T-helper 1 cell treated with Interleukin-12 subunit alpha and Interleukin-12 subunit beta and Interleukin-4 antibody, amounts not matched to agents 30 μg/mL and 1 μg/mL, for 36 hours (primary cell): ENCODE results near the gene CCDC70.
"Not testable (repeated sequence)": the region's sequence is repeated elsewhere in the genome, so short reads cannot be mapped to it uniquely, and the experiment has no call there.

Experiments used
- H3K27ac Mint-ChIP-seq: one replicate; pipeline ENCODE4 v1.8.0; 2021; ENCODE audit warnings: mild to moderate bottlenecking, mixed read lengths
- H3K27me3 Mint-ChIP-seq: one replicate; pipeline ENCODE4 v1.8.0; 2021; ENCODE audit warnings: low read depth, mixed read lengths
- H3K36me3 Mint-ChIP-seq: one replicate; pipeline ENCODE4 v1.8.0; 2021; ENCODE audit warnings: low read depth, mixed read lengths
- H3K4me1 Mint-ChIP-seq: one replicate; pipeline ENCODE4 v1.8.0; 2021; ENCODE audit warnings: low read depth, mixed read lengths
- H3K4me3 Mint-ChIP-seq: one replicate; pipeline ENCODE4 v1.8.0; 2021; ENCODE audit warnings: mild to moderate bottlenecking, moderate library complexity, mixed read lengths
- H3K9me3 Mint-ChIP-seq: one replicate; pipeline ENCODE4 v1.8.0; 2021; ENCODE audit warnings: mixed read lengths

Gene CCDC70

GRCh38 chr13:51823863-51824262, 37.9 kb upstream of the CCDC70 start:
- peaks cover 83% of the 10 kb centered on the region for H3K4me1 Mint-ChIP-seq
- no peaks in the 10 kb centered on the region for H3K9me3 Mint-ChIP-seq
- no peaks in the 10 kb centered on the region for H3K36me3 Mint-ChIP-seq
- H3K27me3 Mint-ChIP-seq: peaks cover 3% of the 10 kb centered on the region
- H3K4me3 Mint-ChIP-seq: peak overlapping the region; percentile 26
- H3K27ac Mint-ChIP-seq: no peak overlapping the region

DNA sequence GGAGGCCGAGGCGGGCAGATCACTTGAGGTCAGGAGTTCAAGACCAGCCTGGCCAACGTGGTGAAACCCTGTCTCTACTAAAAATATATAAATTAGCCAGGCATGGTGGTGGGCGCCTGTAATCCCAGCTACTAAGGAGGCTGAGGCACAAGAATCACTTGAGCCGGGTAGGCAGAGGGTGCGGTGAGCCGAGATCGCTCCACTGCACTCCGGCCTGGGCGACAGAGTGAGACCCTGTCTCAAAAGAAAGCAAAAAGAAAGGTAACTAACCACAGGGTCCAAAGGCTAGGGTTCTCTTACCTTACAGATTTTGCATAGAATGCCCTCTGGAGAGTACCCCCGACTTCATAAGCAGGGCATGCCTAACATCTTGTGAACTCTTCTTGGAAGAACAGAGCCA, 37.1 kb upstream of the CCDC70 start:
- H3K27ac Mint-ChIP-seq: peak overlapping the region; percentile 88
- H3K9me3 Mint-ChIP-seq, H3K27me3 Mint-ChIP-seq, H3K36me3 Mint-ChIP-seq: not testable (repeated sequence)
- peaks cover 74% of the 10 kb centered on the region for H3K4me1 Mint-ChIP-seq
- peak overlapping the region; percentile 63 for H3K4me3 Mint-ChIP-seq

GRCh38 chr13:51825165-51825592, 36.6 kb upstream of the CCDC70 start:
- Mint-ChIP-seq H3K27ac (peak overlapping the region; percentile 88), H3K27me3 (peaks cover 7% of the 10 kb centered on the region), H3K36me3 (no peaks in the 10 kb centered on the region), H3K9me3 (no peaks in the 10 kb centered on the region), H3K4me1 (peaks cover 70% of the 10 kb centered on the region), H3K4me3 (peak overlapping the region; percentile 63)

DNA sequence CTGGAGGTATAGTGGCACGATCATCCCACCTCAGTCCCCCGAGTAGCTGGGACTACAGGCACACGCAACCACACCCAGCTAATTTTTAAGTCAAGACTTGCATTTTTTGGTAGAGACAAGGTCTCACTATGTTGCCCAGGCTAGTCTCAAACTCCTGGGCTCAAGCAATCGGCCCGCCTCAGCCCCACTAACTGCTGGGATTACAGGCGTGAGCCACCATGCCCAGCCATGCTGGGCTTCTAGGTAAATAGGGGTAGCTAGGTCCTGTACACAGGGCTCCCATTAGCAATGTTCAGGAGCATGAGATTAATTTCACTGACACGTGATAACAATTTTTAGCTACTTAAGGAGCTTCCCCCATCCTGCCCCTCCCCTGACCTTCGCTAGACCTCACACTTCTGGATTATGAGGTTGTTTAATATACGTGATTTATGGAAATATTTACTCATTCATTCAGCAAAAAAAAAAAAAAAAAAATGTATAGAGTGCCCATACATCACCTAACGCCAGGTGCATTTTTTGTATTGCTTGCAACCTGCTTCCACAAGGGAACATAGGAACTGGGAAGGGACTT, 36.0 kb upstream of the CCDC70 start:
- H3K4me3 Mint-ChIP-seq: peak overlapping the region; percentile 63
- H3K27me3 Mint-ChIP-seq: peaks cover 8% of the 10 kb centered on the region
- H3K36me3 Mint-ChIP-seq: no peaks in the 10 kb centered on the region
- H3K4me1 Mint-ChIP-seq: peaks cover 64% of the 10 kb centered on the region
- H3K9me3 Mint-ChIP-seq: no peaks in the 10 kb centered on the region
- H3K27ac Mint-ChIP-seq: peak overlapping the region; percentile 88

DNA sequence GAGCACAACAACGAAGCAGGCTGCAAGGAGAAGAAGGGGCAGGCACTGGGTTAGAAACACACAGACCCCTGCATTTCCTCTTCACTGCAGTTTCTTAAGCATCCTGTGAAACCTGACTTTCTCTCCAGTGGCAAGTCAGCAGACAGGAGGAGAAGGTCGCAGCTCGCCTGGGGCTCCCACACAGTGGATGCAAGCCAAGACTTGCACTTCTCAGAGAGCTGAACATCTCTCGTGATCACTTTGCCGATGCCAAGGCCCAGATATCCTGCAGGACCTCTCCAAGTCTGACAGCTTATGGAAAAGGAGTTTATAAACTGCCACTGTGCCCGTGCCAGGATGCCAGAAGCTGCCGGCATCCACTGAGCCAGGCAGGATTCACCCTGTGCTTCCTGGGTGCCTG, 35.2 kb upstream of the CCDC70 start:
- Mint-ChIP-seq H3K4me1 (peaks cover 57% of the 10 kb centered on the region), H3K4me3 (no peak overlapping the region), H3K36me3 (no peaks in the 10 kb centered on the region), H3K9me3 (no peaks in the 10 kb centered on the region), H3K27me3 (peaks cover 8% of the 10 kb centered on the region), H3K27ac (no peak overlapping the region)

GRCh38 chr13:51827254-51827653, 34.5 kb upstream of the CCDC70 start:
- peak overlapping the region; percentile 24 for H3K27ac Mint-ChIP-seq
- no peaks in the 10 kb centered on the region for H3K36me3 Mint-ChIP-seq
- no peak overlapping the region for H3K4me3 Mint-ChIP-seq
- no peaks in the 10 kb centered on the region for H3K9me3 Mint-ChIP-seq
- H3K27me3 Mint-ChIP-seq: peaks cover 8% of the 10 kb centered on the region
- peaks cover 53% of the 10 kb centered on the region for H3K4me1 Mint-ChIP-seq

DNA sequence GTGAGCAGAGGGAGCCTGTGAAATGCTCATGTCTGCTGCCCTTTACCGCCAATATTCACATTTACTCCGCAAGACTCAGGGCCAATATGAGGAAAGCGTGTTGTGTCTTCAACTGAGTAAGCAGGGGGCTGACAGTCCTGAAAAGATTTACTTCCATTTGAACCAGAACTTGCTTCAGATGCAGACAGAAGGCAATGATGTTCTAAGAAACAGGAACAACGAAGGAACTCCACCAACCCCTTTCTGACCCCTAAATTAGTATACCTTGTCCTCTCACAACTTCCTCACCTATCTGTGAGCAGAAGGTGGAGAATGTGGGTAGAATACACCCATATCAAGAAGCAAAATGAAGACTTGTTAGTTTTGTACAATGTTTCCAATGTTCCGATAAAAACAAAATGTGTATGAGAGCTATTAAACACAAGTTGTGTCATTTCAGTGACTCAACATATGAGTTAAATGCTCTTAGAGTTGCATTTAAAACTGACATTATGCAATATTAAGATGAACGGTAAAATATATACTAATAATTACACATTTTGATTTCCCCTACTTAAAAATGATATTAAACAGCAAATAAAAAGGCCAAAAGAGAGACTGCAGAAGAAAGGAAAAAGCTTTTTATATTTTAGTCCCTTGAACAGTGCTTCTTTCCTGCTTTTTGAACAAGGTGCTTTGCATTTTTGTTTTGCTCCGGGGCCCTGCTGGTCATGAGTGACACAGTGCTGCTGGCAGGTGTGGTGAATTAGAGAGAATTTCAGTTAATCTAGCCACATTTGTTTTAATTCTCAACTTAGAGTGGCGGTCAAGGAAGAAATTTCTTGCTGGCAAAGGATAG, 32.8 kb upstream of the CCDC70 start:
- H3K36me3 Mint-ChIP-seq: no peaks in the 10 kb centered on the region
- peaks cover 8% of the 10 kb centered on the region for H3K27me3 Mint-ChIP-seq
- H3K4me1 Mint-ChIP-seq: peaks cover 45% of the 10 kb centered on the region
- H3K4me3 Mint-ChIP-seq: no peak overlapping the region
- peak overlapping the region; percentile 46 for H3K27ac Mint-ChIP-seq
- H3K9me3 Mint-ChIP-seq: no peaks in the 10 kb centered on the region

GRCh38 chr13:51829568-51829899, 32.2 kb upstream of the CCDC70 start:
- Mint-ChIP-seq H3K9me3 (no peaks in the 10 kb centered on the region), H3K27me3 (peaks cover 8% of the 10 kb centered on the region), H3K27ac (no peak overlapping the region), H3K4me3 (no peak overlapping the region), H3K4me1 (peaks cover 39% of the 10 kb centered on the region), H3K36me3 (no peaks in the 10 kb centered on the region)

DNA sequence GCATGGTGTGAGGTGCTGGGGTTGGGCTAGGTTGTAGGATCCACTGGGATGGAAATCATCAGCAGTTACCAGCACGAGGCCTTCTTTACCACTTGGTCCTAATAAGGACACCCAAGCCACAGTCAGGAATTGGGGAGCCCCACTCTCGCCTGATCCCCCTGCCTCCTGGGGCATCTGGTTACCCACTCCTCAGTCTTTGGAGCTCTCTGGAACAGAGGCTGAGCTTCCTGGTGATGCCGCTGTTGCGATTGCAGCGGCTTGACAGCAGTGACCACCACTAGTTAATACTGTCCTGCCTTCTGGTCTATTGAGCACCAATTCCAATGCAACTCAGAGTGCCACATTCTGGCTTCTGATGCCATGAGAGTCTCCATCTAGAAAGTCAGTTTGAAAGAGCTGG, 30.2 kb upstream of the CCDC70 start:
- no peaks in the 10 kb centered on the region for H3K9me3 Mint-ChIP-seq
- H3K4me3 Mint-ChIP-seq: no peak overlapping the region
- no peaks in the 10 kb centered on the region for H3K36me3 Mint-ChIP-seq
- peaks cover 23% of the 10 kb centered on the region for H3K4me1 Mint-ChIP-seq
- peaks cover 8% of the 10 kb centered on the region for H3K27me3 Mint-ChIP-seq
- H3K27ac Mint-ChIP-seq: no peak overlapping the region

GRCh38 chr13:51832471-51833152, 29.2 kb upstream of the CCDC70 start:
- H3K27ac Mint-ChIP-seq: no peak overlapping the region
- H3K36me3 Mint-ChIP-seq: no peaks in the 10 kb centered on the region
- peaks cover 5% of the 10 kb centered on the region for H3K27me3 Mint-ChIP-seq
- H3K4me1 Mint-ChIP-seq: peaks cover 23% of the 10 kb centered on the region
- no peak overlapping the region for H3K4me3 Mint-ChIP-seq
- no peaks in the 10 kb centered on the region for H3K9me3 Mint-ChIP-seq

DNA sequence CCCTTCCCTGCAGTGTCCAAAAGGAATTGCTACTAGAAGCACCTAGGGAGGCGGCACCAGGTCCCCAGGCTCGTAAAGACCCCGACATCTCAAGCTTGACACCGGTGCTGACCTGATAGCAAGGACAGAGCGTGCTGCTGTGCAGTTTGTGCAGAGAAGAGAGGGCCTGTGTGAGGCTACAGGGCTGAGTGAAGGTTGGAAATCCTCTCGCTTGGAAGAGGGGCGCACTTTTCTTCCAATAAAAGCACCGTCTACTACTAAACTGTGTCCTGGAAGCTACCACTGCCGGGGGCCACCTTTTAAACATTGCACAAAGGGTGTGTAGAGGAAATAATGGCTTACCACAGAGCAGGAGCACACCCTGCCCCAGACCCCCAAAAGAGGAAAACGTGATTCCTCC, 27.8 kb upstream of the CCDC70 start:
- H3K4me3 Mint-ChIP-seq: no peak overlapping the region
- no peak overlapping the region for H3K27ac Mint-ChIP-seq
- no peaks in the 10 kb centered on the region for H3K36me3 Mint-ChIP-seq
- no peaks in the 10 kb centered on the region for H3K9me3 Mint-ChIP-seq
- peaks cover 5% of the 10 kb centered on the region for H3K27me3 Mint-ChIP-seq
- H3K4me1 Mint-ChIP-seq: peaks cover 16% of the 10 kb centered on the region

DNA sequence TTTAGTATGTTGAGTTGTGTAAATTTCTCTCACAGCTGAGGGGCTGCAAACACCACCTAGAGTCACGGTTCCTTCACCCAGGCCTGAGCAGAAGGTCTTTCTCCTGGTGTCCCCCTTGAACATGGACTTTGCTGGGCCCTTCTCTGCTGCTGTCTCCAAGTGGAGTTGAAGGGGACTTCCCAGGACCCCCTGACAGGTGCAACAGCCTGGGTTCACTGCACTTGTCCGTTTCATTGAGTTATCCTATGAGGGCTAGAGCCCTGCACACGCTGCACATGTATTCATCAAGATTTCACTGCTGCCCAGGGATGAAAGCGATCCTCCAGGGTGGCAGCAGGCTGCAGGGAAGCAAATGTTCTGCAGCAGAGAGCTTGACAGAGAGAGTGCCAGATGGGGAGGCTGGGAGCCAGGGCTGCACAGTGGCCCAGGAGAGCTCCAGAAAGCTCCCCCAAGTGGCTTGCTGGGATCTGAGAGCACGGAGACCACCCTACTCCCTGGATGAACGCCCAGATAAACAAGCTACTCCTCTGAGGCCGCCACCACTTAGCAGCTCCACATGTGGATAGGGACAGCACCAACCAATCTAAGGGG, 27.1 kb upstream of the CCDC70 start:
- H3K4me3 Mint-ChIP-seq: no peak overlapping the region
- H3K4me1 Mint-ChIP-seq: peaks cover 16% of the 10 kb centered on the region
- no peaks in the 10 kb centered on the region for H3K36me3 Mint-ChIP-seq
- H3K27ac Mint-ChIP-seq: no peak overlapping the region
- H3K27me3 Mint-ChIP-seq: peaks cover 5% of the 10 kb centered on the region
- no peaks in the 10 kb centered on the region for H3K9me3 Mint-ChIP-seq

GRCh38 chr13:51837016-51837415, 24.8 kb upstream of the CCDC70 start:
- Mint-ChIP-seq H3K4me1 (peaks cover 16% of the 10 kb centered on the region), H3K9me3 (no peaks in the 10 kb centered on the region)

DNA sequence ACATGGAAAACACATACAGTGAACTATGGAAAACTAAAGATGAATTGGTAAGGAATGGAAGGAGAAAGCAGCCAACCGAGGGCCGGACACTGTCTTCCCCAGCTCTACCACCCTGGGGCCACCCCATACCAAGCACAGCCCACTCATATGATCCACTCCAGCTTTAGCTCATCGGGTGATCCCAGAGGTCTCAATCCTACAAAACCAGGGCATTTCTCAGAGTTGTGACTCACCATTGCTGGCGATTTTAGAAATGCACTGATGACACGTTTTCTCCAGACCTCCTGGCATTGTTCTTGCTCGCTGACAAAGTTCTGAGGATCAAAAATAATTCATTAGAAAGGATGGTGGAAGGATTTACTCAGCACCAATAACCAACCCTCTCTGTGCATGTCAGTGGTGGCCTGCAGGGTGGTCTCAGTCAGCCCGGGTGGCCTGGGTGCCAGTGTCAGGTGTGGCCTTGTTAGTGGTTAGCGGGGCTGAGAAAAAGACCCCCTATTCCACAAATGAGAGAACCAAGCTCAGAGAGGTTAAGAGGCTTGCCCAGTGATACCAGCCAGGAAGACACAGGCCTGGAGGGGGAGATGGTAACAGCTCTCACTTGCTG, 23.4 kb upstream of the CCDC70 start:
- H3K27ac Mint-ChIP-seq: no peak overlapping the region
- H3K4me3 Mint-ChIP-seq: no peak overlapping the region
- H3K9me3 Mint-ChIP-seq: no peaks in the 10 kb centered on the region
- peaks cover 6% of the 10 kb centered on the region for H3K27me3 Mint-ChIP-seq
- H3K36me3 Mint-ChIP-seq: no peaks in the 10 kb centered on the region
- H3K4me1 Mint-ChIP-seq: peaks cover 12% of the 10 kb centered on the region

More at GRCh38 chr13:51837016-51837415, 24.8 kb upstream of the CCDC70 start:
- no peaks in the 10 kb centered on the region for H3K27me3 Mint-ChIP-seq
- no peak overlapping the region for H3K4me3 Mint-ChIP-seq
- no peak overlapping the region for H3K27ac Mint-ChIP-seq
- H3K36me3 Mint-ChIP-seq: no peaks in the 10 kb centered on the region
